Measurements from ENCODE around the gene FOXJ1. TPM values are rescaled to one million over a fixed set of nuclear protein-coding genes. Genes with fewer than 3 reads are reported as not detected.

The FOXJ1 gene
- total RNA-seq, 2 donors from 2014 or later, result 17.8 to 23.6 TPM

DNA sequence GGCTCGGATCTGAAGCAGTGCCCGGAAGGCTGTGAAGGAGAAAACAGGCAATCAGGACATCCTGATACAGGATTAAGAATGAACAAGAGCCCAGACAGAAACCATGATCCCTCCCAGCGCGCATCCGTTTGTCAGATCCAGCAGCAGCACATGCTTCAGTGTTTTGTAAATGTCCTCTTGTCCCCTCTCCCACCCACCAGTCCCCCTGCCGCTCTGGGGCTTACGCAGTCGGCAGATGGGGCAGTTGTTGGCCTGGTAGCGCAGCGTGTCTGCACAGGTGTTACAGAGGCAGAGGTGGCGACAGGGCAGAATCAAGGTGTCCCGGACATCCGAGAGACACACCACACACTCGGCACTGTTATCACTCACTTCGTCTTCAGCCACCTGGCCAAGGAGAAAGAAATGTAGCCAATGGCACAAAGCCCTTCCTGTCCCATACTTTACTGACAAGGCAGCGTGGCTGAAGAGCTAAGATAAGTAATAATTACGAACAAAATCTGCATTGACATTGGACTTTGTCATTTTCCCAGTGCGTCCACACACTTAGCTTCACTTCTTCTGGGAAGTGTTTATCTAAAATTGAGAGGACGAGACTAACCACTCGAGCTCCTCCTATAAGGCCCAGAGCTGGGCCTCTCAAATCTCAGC is 20.7 kb upstream of the FOXJ1 start:
- Mint-ChIP-seq H3K36me3 (ENCODE audit: low read depth) (peaks cover 3% of the 10 kb centered on the region), H3K4me1 (peaks cover 25% of the 10 kb centered on the region), H3K4me3 (no peak overlapping the region), H3K9me3 (no peaks in the 10 kb centered on the region), H3K27me3 (ENCODE audit: insufficient read depth) (no peaks in the 10 kb centered on the region), H3K27ac (no peak overlapping the region)
- Histone ChIP-seq H3K27me3 (ENCODE audit: control insufficient read depth, insufficient read depth, low read length, poor library complexity, severe bottlenecking) (no peaks in the 10 kb centered on the region), H3K27ac (ENCODE audit: low read depth, low read length) (no peak overlapping the region), H3K36me3 (ENCODE audit: control insufficient read depth, insufficient read depth, low read length) (no peaks in the 10 kb centered on the region), H3K9me3 (ENCODE audit: control insufficient read depth, low read length) (no peaks in the 10 kb centered on the region), H3K4me3 (ENCODE audit: low read length) (no peak overlapping the region), H3K9ac (ENCODE audit: extremely low read depth, low read length, poor library complexity, severe bottlenecking) (no peak overlapping the region), H3K4me1 (ENCODE audit: control insufficient read depth, insufficient read depth, low read length) (peaks cover 9% of the 10 kb centered on the region)
- TF ChIP-seq, protein P1, sequence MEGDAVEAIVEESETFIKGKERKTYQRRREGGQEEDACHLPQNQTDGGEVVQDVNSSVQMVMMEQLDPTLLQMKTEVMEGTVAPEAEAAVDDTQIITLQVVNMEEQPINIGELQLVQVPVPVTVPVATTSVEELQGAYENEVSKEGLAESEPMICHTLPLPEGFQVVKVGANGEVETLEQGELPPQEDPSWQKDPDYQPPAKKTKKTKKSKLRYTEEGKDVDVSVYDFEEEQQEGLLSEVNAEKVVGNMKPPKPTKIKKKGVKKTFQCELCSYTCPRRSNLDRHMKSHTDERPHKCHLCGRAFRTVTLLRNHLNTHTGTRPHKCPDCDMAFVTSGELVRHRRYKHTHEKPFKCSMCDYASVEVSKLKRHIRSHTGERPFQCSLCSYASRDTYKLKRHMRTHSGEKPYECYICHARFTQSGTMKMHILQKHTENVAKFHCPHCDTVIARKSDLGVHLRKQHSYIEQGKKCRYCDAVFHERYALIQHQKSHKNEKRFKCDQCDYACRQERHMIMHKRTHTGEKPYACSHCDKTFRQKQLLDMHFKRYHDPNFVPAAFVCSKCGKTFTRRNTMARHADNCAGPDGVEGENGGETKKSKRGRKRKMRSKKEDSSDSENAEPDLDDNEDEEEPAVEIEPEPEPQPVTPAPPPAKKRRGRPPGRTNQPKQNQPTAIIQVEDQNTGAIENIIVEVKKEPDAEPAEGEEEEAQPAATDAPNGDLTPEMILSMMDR (conservative IDR thresholded peaks at IDR 0.05), result no peak
- WGBS, 2 experiments (ENCODE audit: insufficient coverage in 1 of 2, insufficient read length in 1 of 2), result 94 to 96% methylated on average over 17 to 20 of the region's 20 CpGs
- DNase-seq, result no peak

DNA sequence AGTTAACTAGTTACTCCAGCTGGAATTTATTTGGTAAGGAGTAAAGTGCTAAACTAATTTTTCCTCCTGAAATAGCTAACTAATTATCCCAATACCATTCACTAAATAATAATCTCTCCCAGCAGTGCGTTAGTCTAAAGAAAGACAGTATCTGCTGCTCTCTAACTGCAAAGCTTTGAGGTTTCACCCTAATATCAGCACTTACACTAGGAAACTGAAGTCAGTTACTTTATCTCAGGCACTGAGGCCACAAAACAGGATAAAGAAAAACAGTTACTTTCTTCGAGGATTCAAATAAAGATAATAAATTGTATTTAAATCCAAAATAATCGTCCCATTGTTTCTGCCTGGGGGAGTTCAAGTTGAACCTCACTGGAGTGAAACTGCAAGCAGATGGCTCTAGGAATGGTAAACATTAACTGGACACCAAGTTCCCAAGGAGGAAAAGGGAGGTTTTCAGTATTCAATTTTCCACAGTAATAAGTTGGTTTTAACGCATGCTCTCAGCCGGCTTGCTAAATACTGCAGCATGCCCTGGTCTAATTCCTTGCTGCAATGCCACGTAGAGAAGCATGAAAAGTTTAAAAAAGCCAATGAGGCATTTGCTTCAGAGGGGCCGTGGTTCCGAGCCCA is 20.0 kb upstream of the FOXJ1 start:
- H3K9me3 Mint-ChIP-seq, result no peaks in the 10 kb centered on the region
- no peak overlapping the region for H3K27ac Mint-ChIP-seq
- 92 to 94% methylated on average over 7 to 8 of the region's 8 CpGs for WGBS, 2 experiments (ENCODE audit: insufficient coverage in 1 of 2, insufficient read length in 1 of 2)
- Histone ChIP-seq H3K9me3 (ENCODE audit: control insufficient read depth, low read length) (no peaks in the 10 kb centered on the region), H3K9ac (ENCODE audit: extremely low read depth, low read length, poor library complexity, severe bottlenecking) (no peak overlapping the region), H3K36me3 (ENCODE audit: control insufficient read depth, insufficient read depth, low read length) (no peaks in the 10 kb centered on the region), H3K4me1 (ENCODE audit: control insufficient read depth, insufficient read depth, low read length) (peaks cover 9% of the 10 kb centered on the region), H3K27ac (ENCODE audit: low read depth, low read length) (no peak overlapping the region), H3K27me3 (ENCODE audit: control insufficient read depth, insufficient read depth, low read length, poor library complexity, severe bottlenecking) (no peaks in the 10 kb centered on the region), H3K4me3 (ENCODE audit: low read length) (no peak overlapping the region)
- TF ChIP-seq, protein P1 (conservative IDR thresholded peaks at IDR 0.05), result no peak
- peaks cover 21% of the 10 kb centered on the region for H3K4me1 Mint-ChIP-seq
- no peaks in the 10 kb centered on the region for H3K27me3 Mint-ChIP-seq (ENCODE audit: insufficient read depth)
- no peak for DNase-seq
- H3K36me3 Mint-ChIP-seq (ENCODE audit: low read depth), result peaks cover 3% of the 10 kb centered on the region
- H3K4me3 Mint-ChIP-seq, result no peak overlapping the region

DNA sequence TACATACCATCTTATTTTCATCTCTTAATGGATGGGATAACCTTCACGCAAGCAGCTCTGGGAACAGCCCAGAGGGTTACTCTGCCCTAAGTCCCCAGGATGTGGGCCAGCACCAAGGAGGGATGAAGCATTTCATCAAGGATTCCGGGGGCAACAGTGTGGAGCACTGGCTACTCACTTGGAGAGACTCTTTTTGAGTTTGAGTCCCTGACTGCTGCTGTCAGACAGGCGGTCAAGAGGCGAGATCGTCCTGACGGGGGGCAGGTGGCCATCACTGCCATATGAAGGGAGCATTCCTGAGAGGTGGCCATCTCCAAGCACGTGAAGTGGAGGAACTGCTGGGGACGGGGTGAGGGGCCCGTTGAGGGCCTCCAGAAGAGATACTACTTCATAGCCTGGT is 18.1 kb upstream of the FOXJ1 start:
- H3K4me3 Mint-ChIP-seq, result no peak overlapping the region
- H3K36me3 Mint-ChIP-seq (ENCODE audit: low read depth), result peaks cover 3% of the 10 kb centered on the region
- no peaks in the 10 kb centered on the region for H3K27me3 Mint-ChIP-seq (ENCODE audit: insufficient read depth)
- DNase-seq, result no peak
- TF ChIP-seq, protein P1 (conservative IDR thresholded peaks at IDR 0.05), result no peak
- H3K27ac Mint-ChIP-seq, result no peak overlapping the region
- H3K9ac ChIP-seq (ENCODE audit: extremely low read depth, low read length, poor library complexity, severe bottlenecking), result no peak overlapping the region
- no peaks in the 10 kb centered on the region for H3K27me3 ChIP-seq (ENCODE audit: control insufficient read depth, insufficient read depth, low read length, poor library complexity, severe bottlenecking)
- H3K36me3 ChIP-seq (ENCODE audit: control insufficient read depth, insufficient read depth, low read length), result no peaks in the 10 kb centered on the region
- H3K4me3 ChIP-seq (ENCODE audit: low read length), result no peak overlapping the region
- H3K9me3 ChIP-seq (ENCODE audit: control insufficient read depth, low read length), result no peaks in the 10 kb centered on the region
- H3K4me1 ChIP-seq (ENCODE audit: control insufficient read depth, insufficient read depth, low read length), result peaks cover 9% of the 10 kb centered on the region
- peaks cover 18% of the 10 kb centered on the region for H3K4me1 Mint-ChIP-seq
- 89 to 92% methylated on average over 9 of the region's 9 CpGs for WGBS, 2 experiments (ENCODE audit: insufficient coverage in 1 of 2, insufficient read length in 1 of 2)
- no peaks in the 10 kb centered on the region for H3K9me3 Mint-ChIP-seq
- no peak overlapping the region for H3K27ac ChIP-seq (ENCODE audit: low read depth, low read length)
